Measurements from ENCODE around the gene MPRIP.

MPRIP gene

GRCh38 chr17:17241656-17242055, 199.4 kb downstream of the MPRIP start:
- TF ChIP-seq CTCF (IDR thresholded peaks at IDR 0.05; ENCODE audit: low read depth, low read length, missing control alignments), result no peak
- no peak overlapping the region for H3K4me3 ChIP-seq (replicated peaks; ENCODE audit: low read depth, low read length)
- no peak for DNase-seq (ENCODE audit: extremely low read depth, low read depth)

GRCh38 chr17:17242246-17242645, 200.0 kb downstream of the MPRIP start:
- no peak for DNase-seq (ENCODE audit: extremely low read depth, low read depth)
- no peak overlapping the region for H3K4me3 ChIP-seq (replicated peaks; ENCODE audit: low read depth, low read length)
- TF ChIP-seq CTCF (IDR thresholded peaks at IDR 0.05; ENCODE audit: low read depth, low read length, missing control alignments), result no peak

All from HFF-Myc (cell line).